Bronchial epithelial cell (primary cell): Measurements from ENCODE around the gene SHTN1. TPM values are rescaled to one million over a fixed set of nuclear protein-coding genes. Genes with fewer than 3 reads are reported as not detected.

ENCODE experiments used
- DNase-seq: peaks from one replicate; pipeline ENCODE4 v3.0.0-alpha.2; 2010; ENCODE audit warnings: low read depth
- FAIRE-seq: peaks from 2 replicates; lab custom pipeline; 2011; peaks lifted over from hg19 to GRCh38; lab: Jason Lieb, UNC
- H3K27me3 ChIP-seq: 2 replicates; pipeline ENCODE4 v1.5.1; 2011; ENCODE audit warnings: low read length; ENCODE audit not compliant: control insufficient read depth, insufficient read depth
- H3K36me3 ChIP-seq: 2 replicates; pipeline ENCODE4 v1.5.1; 2011; ENCODE audit warnings: low read length; ENCODE audit not compliant: control insufficient read depth, insufficient read depth
- H3K4me3 ChIP-seq: 2 replicates; pipeline ENCODE4 v1.5.1; 2011; ENCODE audit warnings: mild to moderate bottlenecking, low read depth, low read length, control low read depth
- CTCF ChIP-seq: IDR thresholded peaks from 2 replicates; pipeline ENCODE4 v1.5.1; 2011; ENCODE audit warnings: mild to moderate bottlenecking, moderate library complexity, low read length, control low read depth, inconsistent platforms; ENCODE audit not compliant: insufficient read depth, severe bottlenecking
- total RNA-seq: library from RNA; depleted of rRNA; stranded (reverse); fragments of >200 nt; gene quantifications from 2 replicates; pipeline ENCODE4 v1.2.1, GENCODE V29; 2014

Gene SHTN1
- total RNA-seq, 1 donor from 2014 or later: 2.1 TPM

DNA sequence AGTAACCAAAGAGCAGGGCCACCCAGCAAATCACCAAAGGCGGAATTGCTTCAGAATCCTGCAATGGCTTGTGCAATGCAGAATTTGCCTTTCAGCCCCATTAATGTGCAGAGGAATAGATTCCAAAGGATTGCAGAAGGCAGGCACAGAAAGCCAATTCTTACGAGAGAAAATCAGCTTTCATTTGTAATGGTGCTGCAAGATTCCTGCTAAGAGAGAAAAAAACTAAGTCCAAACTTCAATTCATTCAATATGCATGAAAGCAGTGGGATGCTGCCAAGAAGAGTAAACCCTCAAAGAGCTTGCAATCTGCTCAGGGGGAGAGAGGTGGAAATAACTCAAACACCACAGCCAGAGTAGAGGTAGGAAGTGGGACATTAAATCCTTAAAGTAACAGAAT, 85.3 kb downstream of the SHTN1 start:
- TF ChIP-seq CTCF: no peak
- no peak for DNase-seq
- Histone ChIP-seq H3K36me3 (peaks cover 1% of the 10 kb centered on the region), H3K4me3 (no peak overlapping the region), H3K27me3 (no peaks in the 10 kb centered on the region)
- FAIRE-seq: no peak

GRCh38 chr10:116919164-116919563, 85.8 kb downstream of the SHTN1 start:
- H3K27me3 ChIP-seq: no peaks in the 10 kb centered on the region
- peaks cover 1% of the 10 kb centered on the region for H3K36me3 ChIP-seq
- FAIRE-seq: no peak
- DNase-seq: no peak
- no peak for TF ChIP-seq CTCF
- no peak overlapping the region for H3K4me3 ChIP-seq

- no peak for DNase-seq
- Histone ChIP-seq H3K36me3 (peaks cover 1% of the 10 kb centered on the region), H3K4me3 (no peak overlapping the region), H3K27me3 (no peaks in the 10 kb centered on the region)
- FAIRE-seq: no peak
- no peak for TF ChIP-seq CTCF
Measured at GRCh38 chr10:116918583-116918982, 86.4 kb downstream of the SHTN1 start.

GRCh38 chr10:116917481-116917880, 87.5 kb downstream of the SHTN1 start:
- Histone ChIP-seq H3K27me3 (no peaks in the 10 kb centered on the region), H3K36me3 (peaks cover 2% of the 10 kb centered on the region), H3K4me3 (no peak overlapping the region)
- TF ChIP-seq CTCF: no peak
- no peak for DNase-seq
- no peak for FAIRE-seq

- no peak for TF ChIP-seq CTCF
- no peak overlapping the region for H3K4me3 ChIP-seq
- H3K27me3 ChIP-seq: no peaks in the 10 kb centered on the region
- no peak for DNase-seq
- no peak for FAIRE-seq
- H3K36me3 ChIP-seq: peaks cover 1% of the 10 kb centered on the region
Measured at GRCh38 chr10:116915340-116915739, 89.6 kb downstream of the SHTN1 start.

DNA sequence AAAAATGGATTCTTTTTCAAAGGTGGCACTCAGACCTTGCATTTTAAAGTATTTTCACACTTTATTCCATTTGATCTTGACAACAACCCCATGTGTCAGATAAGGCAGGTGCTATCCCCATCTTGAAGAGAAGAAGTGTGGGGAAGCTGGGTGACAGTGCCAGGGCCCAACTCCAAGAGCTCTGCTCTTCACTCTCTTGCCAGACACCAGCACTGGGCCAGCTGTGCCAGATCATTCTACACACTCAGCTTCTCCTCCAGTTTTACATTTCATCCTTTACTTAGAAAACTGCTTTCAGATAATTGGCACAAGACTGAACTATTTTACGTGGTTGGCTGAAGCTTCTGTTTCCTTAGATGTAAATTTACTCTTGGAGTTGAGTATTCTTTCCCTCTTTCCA, 91.3 kb downstream of the SHTN1 start:
- Histone ChIP-seq H3K27me3 (no peaks in the 10 kb centered on the region), H3K4me3 (no peak overlapping the region), H3K36me3 (peaks cover 1% of the 10 kb centered on the region)
- DNase-seq (no peak), FAIRE-seq (no peak)
- no peak for TF ChIP-seq CTCF
